NCI-H774 (cell line): Measurements from ENCODE around the gene IPCEF1.

Experiments
- DNase-seq: peaks from one replicate; lab custom pipeline; 2025; lab: John Stamatoyannopoulos, UW

The IPCEF1 gene

DNA sequence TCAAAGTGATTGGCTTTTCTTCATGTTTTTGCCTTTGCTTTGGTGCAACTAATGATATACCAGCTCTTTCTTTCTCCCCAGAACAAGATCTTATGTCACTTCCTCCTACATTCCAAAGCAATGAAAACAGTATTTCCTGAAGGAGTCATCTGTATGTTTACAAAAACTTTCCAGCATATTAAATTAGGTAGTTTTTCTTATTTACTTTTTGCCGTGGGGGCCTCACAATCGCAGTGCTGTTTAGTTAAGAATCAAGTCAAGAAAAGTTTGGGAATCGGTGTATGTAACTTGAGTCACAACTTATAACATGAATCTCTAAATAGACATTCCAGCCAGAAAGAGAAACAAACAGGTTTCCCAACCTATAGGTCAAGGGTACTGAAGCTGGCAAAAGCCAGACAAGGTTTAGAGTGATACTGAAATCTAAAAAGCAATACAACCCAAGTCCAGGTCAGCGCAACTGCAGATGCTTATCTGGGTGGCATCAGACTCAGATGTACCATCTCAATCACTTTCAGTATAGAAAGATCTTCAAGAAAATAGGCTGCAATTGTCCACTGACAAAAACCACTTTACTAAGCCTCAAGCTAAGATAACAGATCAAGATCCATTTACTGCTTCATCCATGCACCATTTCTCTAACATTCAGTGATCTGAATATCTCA, 63.6 kb downstream of the IPCEF1 start:
- DNase-seq = no peak

DNA sequence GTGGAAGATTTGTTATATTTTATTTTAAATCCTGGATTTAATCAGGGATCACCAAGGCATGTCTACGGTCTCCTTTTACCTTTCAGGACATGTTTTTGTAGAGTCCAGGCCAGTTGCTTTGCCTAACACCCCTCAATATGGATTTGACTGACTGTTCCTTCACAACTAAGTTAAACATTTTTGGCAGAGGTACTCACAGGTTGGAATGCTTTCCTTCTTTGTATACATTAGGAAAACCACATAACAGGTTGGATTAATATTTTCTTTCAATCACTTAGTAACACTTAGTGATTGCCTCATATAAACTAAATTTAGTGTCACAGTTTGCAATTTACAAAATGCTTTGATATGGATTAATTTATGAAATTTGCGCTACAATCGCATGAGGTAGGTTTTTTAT, 64.5 kb downstream of the IPCEF1 start:
- DNase-seq = no peak

DNA sequence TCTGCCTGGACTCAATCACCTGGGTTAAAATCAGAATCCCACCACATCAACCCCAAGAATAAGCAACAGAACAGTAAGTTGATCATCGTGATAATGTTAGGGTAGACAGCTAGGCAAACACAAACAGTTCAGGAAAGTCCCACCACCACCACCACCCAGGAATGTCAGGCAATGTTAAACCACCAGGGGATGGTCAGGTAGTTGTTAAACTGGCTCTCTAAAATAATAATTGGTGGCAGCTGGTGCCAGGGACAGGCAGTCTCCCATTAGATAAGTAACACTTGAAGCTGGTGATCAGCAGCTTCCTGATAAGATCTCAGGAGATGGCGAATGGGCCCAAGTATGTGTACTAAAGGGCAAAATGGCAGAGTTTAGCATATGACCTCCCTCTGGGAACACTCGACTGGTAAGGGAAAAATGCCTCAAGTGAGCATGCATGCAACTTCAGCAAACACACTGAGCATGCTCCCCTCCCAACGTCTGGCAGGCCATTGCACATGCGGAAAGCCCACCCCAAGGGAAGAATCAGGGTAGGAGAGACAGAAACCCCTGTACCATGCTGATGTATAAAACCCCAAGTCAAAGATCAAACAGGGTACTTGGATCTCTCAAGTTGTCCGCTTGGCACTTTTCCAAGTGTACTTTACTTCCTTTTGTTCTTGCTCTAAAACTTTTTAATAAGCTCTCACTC, 66.6 kb downstream of the IPCEF1 start:
- DNase-seq = no peak

DNA sequence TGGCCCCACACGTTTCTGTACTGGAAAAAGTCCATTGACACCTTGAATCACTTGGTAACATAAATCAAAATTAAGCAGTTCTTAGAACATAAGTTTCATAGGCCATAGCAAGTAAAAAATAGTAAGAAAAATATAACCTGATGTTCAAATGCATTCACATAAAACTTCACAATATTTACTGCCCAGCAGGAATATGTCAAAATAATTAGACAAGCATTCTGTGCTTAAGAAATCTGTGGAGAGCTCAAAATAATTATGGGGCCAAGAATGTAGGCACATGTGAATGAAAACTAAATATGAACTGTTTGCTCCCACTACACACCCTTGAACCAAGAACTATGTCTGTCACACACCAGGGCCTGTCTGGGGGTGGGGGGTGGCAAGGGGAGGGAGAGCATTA, 70.8 kb downstream of the IPCEF1 start:
- DNase-seq = no peak

DNA sequence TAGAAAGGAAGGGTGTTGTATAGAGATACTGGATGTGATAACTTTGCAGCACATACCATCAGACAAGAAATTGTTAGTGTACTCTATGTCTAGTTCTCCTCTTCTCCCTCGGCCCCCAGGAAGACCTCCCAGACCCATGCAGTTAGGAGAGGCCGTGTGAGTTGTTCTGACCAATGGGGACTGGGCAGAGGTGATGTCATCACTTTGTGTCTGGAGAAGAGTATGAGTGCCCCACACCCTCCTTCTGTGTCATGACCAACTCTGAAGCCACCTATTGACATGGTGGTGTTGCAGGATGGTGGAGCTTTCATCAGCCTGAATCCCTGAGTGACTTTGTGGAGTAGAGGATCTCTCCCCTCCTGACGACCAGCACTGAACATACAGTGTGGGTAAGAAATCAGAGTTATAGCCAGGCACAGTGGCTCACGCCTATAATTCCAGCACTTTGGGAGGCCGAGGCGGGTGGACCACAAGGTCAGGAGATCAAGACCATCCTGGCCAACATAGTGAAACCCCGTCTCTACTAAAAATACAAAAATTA, 72.2 kb downstream of the IPCEF1 start:
- no peak for DNase-seq

DNA sequence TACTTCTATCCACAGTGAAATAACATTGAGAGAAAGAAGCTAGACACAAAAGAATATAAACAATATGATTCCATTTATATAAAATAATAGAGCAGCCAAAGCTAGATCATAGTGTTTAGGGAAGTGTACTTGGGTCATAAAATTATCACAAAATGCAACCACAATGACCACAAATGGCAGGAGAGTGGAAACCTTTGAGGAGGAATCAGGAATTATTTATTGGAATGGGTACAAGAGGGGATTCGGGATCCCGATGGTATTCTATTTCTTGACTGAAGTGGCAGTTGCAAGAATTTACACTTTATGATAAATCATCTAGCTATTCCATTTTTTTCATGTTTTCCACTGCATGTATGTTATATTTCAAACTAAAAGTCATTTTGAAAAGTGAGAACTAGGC, 76.1 kb downstream of the IPCEF1 start:
- no peak for DNase-seq

DNA sequence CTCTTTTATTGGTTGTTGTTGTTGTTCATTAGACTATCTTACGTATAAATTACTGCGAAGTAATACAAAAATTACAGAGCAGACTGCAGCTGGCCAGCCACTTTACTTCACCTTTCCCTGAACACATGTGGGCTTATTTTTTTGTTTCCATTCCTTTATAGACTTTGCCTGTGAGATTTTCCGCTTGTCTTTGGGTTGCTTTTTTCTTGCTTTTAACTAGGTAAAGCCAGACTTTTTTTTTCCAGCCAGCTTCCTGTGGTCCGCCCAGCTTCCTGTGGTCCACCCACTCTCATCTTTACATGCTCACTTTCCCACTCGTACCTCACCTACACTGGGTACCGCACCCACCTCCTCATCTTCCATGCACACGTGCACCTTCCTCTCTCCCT, 79.0 kb downstream of the IPCEF1 start:
- DNase-seq = no peak

DNA sequence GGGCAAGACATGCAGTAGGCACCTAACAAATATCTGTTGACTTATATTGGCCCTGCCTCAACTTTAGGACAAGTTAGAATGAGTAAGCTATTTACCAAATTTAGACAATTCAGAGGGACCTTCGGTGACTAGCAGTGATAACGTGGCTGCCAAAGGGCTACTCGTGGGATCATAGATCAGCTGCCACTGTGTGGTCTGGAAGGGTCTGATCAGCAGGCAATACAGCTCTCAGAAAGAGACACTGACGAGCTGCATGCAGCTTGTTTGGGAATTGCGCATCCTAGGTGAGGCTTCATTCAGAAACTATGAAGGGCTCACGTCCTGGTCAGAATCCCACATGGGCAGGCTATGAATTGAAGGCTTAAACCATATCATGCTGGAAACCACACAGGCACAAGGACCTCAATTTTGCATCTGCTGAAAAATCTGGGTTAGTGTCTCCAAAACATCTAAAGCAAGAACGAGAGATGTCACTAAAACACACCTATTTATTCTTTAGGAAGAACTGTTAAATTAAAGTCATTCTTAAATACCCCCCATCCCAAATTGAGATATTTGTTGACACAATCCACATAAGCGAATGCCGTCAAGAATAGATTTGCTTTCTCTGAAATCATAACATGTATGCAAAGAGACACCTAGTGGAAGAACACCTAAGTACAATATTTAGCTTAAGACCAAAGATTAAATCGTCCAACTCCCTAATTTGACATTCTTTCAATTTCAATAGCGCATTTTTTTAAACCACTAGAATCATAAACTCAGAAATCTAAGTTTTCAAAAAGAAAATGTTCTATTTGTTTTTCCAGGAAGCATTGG, 79.6 kb downstream of the IPCEF1 start:
- DNase-seq = peak; percentile 50

DNA sequence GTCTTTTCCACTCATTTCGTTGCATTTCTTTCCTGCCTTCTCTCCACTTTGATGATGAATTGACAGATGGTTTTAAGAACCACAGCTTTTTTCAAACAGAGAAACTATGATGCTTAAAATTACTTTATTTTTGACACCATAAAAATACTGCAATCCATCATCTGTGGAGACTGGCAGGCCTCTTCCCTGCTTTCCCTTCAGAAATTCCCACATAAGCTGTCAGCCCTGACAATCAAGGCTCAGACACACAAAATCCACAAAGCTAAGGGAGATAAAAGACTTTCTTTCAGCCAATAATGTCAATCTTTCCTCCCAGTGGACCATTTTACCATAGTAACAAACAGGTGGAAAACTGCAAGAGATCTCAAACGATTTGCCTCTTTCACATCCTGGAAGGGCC, 82.4 kb downstream of the IPCEF1 start:
- DNase-seq = no peak

DNA sequence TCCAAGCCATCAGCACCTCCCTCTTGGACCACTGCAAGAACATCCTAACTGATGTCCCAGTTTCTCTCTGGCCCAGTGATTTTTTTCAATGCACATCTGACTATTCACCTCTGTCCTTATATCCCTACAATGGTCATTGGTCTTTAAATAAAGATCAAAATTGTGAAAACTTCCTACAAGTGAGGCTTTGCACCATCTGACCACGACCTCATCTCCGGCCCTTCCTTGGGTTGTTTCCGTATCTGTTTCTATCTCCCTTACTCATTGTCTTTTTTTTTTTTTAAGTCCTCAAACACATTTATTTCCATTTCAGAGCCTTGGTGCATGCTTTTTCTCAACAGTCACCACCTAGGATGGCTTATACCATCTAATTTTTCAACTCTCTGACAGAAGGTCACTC, 88.1 kb downstream of the IPCEF1 start:
- no peak for DNase-seq

DNA sequence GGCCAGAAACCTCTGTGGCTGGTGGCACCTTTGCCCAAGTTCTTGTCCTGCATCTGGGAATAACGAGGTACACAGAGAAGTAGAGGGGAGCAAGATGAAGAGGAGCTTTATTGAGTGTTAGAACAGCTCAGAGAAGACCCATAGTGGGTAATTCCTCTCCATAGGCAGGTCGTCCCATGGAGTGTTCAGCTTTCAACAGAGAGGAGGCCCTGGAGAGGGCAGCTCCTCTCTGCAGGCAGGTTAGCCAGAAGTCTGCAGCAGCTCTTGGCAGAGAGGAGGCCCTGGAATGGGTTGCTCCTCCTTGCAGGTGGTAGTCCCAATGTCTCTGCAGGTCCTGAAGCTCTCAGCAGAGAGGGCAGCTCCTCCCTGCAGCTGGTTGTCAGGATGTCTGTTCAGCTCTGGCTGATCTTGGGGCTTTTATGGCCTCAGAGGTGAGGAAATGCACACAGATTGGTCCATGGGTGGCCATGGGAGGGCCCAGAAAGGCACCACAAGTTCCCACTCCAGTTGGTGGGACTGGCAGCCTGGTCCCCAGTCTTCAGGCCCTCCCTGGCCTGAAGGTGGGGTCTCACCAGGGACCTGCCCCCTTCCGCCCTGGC, 89.0 kb downstream of the IPCEF1 start:
- no peak for DNase-seq

DNA sequence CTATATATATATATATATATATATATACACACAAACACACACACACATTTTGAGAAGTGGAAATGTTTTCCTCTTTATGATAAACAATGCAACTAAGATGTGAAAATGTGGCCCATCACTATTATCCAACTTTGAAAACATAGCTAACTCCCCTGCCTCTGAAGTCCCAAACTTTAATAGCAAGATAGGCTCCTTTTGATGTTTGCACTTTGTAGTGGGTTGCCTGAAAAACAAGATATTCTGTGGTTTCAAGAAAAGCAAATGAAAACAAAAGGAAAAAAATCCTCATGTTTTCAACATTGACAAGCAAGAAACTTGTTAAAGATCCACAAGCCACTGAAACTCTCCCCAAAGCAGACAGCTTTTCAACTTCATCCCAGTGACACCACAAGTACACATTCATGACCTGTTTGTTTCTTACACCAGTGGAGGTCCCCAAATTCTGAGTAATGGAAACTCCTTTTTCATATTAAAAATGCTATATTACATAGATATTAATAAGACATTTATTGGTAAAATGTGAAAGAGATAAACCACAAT, 90.0 kb downstream of the IPCEF1 start:
- DNase-seq = no peak

DNA sequence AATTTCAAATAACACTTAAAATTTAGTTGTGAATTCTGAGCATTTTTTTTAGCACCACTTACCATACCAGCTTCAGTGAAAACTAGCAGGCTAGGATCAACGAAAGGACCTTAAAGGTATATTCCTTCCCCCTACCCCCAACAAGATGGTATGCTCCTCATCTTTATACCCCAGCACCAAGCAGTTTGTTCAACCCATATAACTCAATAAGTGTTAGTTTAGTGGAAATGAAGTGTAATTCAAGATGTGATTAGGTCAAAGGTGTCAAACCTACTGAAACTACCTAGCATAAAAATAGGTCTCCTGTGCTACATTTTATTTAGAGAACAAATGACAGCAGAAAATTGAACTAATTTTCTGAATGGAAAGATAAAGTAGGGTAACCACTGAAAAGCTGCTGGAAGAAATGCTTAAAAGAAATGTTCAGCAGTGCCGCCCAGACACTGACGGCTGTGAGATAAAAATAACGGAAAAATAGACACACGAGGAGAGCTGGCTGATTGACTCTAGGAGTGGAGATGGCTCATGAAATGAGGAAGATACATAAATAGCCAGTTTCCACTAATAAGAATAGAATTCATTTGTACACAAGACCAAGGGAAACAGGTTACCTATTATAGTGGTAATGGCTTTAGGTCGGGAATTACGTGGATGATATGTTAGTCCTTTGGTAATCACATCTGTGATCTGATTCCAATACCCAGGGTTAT, 94.8 kb downstream of the IPCEF1 start:
- no peak for DNase-seq

DNA sequence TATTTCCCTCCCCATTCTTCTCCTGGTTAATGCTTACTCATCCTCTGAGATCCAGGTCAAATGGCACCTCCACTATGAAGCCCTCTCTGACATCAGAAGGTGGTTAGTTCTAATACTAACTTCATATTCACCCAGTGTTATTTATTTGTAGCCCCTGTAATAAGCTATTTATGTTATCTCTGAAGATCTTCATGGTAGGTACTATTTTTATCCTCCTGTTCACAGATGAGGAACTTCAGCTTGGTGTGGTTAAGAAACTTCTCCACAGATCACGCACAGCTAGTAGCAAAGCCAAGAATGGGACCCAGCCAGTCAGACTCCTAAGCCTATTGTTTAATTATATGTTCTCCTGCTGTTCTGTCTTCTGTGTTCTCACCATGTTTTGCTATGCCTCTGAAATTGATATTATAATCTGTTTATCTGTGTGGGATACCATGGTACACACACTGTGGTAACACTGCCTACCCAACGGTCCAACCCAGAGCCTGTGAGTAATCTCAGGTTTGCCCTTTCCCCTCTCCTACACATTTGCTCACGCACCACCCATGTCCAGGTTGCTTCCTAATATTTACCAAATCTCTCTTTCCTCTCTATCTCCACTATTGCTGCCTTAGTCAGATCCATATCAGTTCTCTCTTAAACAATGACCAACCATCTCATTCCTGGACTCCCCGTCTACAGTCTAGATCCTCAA, 98.4 kb downstream of the IPCEF1 start:
- DNase-seq = no peak

DNA sequence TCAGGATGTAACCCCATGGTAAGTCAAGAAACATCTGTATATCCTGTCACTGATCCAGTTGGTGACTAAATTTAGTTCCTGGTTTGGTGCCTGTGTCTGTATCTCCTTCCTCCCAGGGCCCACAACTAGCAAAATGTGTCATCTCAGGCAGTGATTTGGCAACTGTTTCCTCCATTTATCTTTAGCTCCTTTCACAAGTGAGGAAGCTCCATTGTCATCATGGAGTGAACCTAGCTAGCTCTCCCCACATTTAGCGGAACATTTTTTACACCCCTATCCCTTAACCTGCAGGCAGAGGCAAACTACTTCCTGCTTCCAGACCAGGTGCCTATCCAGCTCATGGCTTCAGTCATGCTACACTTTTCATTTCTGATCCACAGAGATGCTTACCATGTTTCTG, 99.5 kb downstream of the IPCEF1 start:
- DNase-seq = no peak

DNA sequence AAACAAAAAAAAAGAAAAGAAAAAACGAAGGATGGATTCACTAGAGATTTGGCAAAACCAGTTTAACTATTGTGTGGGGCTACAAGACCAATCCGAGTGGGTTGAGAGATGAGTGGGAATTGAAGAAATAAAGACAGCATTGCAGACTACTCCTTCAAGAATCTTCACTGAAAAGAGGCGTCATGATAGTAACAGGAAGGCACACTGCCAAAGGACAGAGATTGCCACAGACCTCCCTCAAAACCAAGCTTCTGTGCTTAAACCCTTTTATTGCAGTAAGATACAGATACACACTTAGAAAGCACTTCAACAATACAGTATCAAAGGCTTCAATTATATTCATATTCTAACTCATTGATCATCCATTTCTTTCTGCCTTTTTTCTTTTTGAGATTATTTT, 103.9 kb downstream of the IPCEF1 start:
- DNase-seq = no peak

DNA sequence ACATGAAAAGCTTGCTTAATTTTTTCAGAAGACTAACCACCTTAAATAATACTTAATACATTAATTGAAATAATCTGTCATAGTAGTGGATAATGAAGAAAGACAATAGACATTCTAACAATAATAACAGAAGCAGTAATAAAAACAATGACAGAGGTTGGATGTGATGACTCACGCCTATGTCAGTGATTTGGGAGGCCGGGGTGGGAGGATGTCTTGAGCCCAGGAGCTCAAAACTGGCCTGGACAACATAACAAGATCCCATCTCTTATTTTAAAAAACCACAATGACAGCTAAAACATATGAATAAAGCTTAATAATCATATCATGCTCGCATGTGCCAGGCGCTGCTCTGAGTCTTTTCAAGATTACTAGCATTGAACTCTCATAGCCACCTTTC, 105.5 kb downstream of the IPCEF1 start:
- DNase-seq = no peak

DNA sequence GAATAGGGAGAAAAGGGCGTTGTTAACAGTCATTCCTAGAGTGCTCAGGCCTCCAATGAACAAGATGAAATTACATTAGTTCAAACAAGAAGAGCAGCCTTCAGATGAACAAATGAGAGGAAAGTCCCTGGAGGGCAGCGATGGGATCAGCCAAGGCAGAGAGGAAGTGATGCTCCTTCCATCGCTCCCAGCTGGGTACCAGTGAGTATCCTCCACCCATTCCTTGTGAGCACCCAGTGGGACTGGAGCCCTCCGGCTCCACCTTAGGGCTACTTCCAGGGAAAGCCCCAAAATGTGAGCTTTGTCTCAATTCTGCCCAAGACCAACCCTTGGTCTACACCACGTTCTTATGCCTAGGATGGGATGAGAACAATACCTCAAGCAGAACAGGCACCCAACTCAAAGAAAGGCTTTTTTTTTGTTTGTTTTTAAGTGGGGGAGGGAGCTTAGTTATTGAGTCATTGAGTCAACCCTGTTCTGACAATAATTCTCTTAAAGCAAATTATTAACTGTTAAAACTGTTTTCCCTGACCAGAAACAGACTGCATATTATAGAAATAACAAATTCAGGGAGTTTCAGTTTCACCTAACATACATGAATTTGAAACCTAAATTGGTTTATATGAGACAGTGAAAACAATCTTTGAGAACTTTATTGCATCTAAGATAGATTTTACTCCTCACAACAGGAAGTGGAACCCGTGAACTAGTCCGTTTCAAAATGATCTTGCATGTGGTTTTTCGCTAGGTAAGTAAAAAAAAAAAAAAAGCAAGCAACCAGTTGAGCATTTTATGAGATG, 106.9 kb downstream of the IPCEF1 start:
- no peak for DNase-seq

DNA sequence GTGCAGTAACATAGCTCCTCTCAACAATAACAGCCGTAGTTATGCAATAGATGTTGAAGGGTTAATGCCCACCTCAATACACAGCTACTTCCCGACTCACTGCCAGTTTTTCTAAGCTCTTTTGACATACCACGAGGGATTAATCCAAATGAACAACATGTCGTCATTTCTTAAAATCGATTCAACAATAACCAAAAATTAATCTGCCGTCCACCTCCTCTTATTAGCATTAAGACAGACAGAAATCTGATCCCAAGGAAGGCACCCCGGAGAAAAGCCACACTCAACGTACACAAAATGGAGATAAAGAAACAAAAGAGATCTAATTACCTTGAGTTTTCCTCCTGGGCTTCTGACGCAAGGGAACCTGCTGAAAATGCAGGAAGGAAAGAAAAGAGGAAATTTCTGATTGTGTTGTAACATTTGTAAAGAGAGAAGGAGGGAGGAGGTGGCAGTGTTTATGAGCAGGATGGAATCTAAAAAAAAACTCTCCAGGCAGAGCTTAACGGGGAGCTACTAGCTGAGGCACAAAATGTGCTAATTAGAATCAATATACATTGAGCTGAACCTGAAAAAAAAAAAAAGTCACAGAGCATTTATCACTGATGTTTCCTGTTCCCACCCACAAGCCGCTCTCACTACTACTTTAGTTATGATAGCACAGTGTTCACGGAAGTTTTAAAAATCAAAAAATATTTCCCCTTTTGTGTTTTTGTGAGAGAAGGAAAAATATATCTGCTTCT, 109.3 kb downstream of the IPCEF1 start:
- DNase-seq = no peak
